ENCODE results near the gene RSPRY1.
"Not testable (repeated sequence)": the region's sequence is repeated elsewhere in the genome, so short reads cannot be mapped to it uniquely, and the experiment has no call there.

Gene RSPRY1

GRCh38 chr16:57273826-57274225 is 87.7 kb downstream of the RSPRY1 start:
- DNase-seq: no peak

GRCh38 chr16:57275946-57276345 is 89.8 kb downstream of the RSPRY1 start:
- not testable (repeated sequence) for DNase-seq

- DNase-seq: no peak
Measured at GRCh38 chr16:57276596-57276995, 90.5 kb downstream of the RSPRY1 start.

- DNase-seq: no peak
Measured at GRCh38 chr16:57277586-57277985, 91.5 kb downstream of the RSPRY1 start.

GRCh38 chr16:57278494-57278893 is 92.4 kb downstream of the RSPRY1 start:
- DNase-seq: no peak

GRCh38 chr16:57279780-57280638 is 93.9 kb downstream of the RSPRY1 start:
- no peak for DNase-seq

GRCh38 chr16:57281791-57282190 is 95.7 kb downstream of the RSPRY1 start:
- no peak for DNase-seq

- no peak for DNase-seq
Measured at GRCh38 chr16:57282510-57283213, 96.5 kb downstream of the RSPRY1 start.

GRCh38 chr16:57283214-57283958 is 97.3 kb downstream of the RSPRY1 start:
- DNase-seq: no peak

- no peak for DNase-seq
Measured at GRCh38 chr16:57283959-57284208, 97.8 kb downstream of the RSPRY1 start.

- DNase-seq: no peak
Measured at GRCh38 chr16:57284209-57284951, 98.3 kb downstream of the RSPRY1 start, which contains the start of gene PLLP. Gene PLLP, minus strand, starts transcription at chr16:57284672. Its CDS starts 132 bp downstream, at chr16:57284540.

- DNase-seq: no peak
Measured at GRCh38 chr16:57284952-57285363, 98.8 kb downstream of the RSPRY1 start.

- no peak for DNase-seq
Measured at GRCh38 chr16:57285379-57285778, 99.2 kb downstream of the RSPRY1 start.

- no peak for DNase-seq
Measured at GRCh38 chr16:57289391-57290257, 103.5 kb downstream of the RSPRY1 start.
